Ishikawa (cell line): Measurements from ENCODE around the gene CLEC5A.

Experiments
- CEBPB ChIP-seq: IDR thresholded peaks from 2 replicates; pipeline ENCODE4 v1.6.1; 2012
- CREB1 ChIP-seq: IDR thresholded peaks from 2 replicates; pipeline ENCODE4 v1.6.1; 2012; ENCODE audit warnings: low read depth
- EGR1 ChIP-seq: IDR thresholded peaks from 2 replicates; pipeline ENCODE4 v1.6.1; 2012
- EP300 ChIP-seq: IDR thresholded peaks from 2 replicates; pipeline ENCODE4 v1.6.1; 2012; ENCODE audit warnings: borderline replicate concordance
- FOXM1 ChIP-seq: IDR thresholded peaks from 2 replicates; pipeline ENCODE4 v1.6.1; 2012; ENCODE audit warnings: low read depth, borderline replicate concordance
- RAD21 ChIP-seq: IDR thresholded peaks from 2 replicates; pipeline ENCODE4 v1.6.1; 2012; ENCODE audit warnings: low read depth
- TAF1 ChIP-seq: IDR thresholded peaks from 2 replicates; pipeline ENCODE4 v1.6.1; 2012; ENCODE audit warnings: low read depth, mild to moderate bottlenecking
- TCF12 ChIP-seq: IDR thresholded peaks from 2 replicates; pipeline ENCODE4 v1.6.1; 2012; ENCODE audit warnings: low read depth
- TEAD4 ChIP-seq: IDR thresholded peaks from 2 replicates; pipeline ENCODE4 v1.6.1; 2012
- YY1 ChIP-seq: IDR thresholded peaks from 2 replicates; pipeline ENCODE4 v1.6.1; 2012; ENCODE audit warnings: low read depth
- ZBTB7A ChIP-seq: IDR thresholded peaks from 2 replicates; pipeline ENCODE4 v1.6.1; 2012; ENCODE audit warnings: low read depth
- TF ChIP-seq, protein P1 (sequence below): IDR thresholded peaks from 2 replicates; pipeline ENCODE4 v1.6.1; 2012
- TF ChIP-seq, protein P2 (sequence below): IDR thresholded peaks from 2 replicates; pipeline ENCODE4 v1.6.1; 2012; ENCODE audit warnings: low read depth, mild to moderate bottlenecking
- TF ChIP-seq, protein P3 (sequence below): IDR thresholded peaks from 2 replicates; pipeline ENCODE4 v1.6.1; 2012

The CLEC5A gene

DNA sequence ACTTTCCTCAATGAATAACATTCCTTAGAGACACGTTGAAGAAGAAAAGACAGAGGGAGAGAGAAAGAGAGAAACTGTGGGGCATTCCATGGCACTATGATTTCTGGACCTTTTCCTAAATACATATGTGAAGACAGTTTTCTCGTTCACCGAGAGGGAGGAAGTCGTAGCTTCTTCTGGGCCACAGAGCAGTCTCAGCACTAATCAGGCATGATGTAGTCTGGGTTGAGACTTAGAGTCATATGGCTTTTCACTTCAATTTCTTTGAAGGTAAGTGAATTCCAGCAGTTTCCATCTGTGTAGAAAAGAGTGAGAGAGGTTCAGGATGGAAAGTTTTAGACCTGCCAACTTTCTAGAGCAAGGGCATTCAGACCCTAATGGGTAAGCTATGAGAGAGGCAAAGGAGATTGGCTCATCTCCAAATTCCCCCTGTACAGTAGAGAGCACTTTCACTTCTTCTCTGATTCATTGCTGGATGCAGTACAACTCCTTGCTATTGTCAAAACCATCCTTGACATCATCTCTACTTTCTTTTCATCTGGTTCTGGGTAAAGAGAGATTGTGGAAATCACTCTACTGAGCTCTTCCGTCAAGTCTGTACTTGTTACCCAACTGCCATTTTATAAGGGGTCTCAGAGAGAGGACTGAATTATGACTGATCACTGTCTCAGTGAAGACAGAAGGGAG is 62.1 kb downstream of the CLEC5A start:
- TF ChIP-seq EGR1 (no peak), TCF12 (no peak), RAD21 (no peak)
- TF ChIP-seq, protein P1, sequence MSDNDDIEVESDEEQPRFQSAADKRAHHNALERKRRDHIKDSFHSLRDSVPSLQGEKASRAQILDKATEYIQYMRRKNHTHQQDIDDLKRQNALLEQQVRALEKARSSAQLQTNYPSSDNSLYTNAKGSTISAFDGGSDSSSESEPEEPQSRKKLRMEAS, result no peak

DNA sequence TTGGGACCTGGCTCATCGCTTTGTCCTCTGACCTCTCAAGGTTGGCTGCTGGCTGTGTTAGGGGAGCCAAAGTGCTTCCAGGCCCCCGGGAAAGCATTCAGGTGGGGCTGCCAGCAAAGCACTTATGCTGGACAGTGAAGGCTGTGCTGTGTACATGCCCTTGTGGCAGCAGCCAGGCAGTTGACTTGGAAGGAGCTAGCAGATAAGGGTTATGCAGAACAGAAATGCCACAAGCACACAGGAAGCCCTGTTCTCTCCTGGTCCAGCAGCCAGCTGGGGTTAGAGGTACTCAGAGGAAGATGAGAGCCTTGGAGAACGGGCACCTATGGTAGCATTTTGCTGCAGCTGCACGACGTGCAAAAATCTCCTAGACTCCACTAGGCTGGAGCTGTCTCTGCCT is 65.8 kb downstream of the CLEC5A start:
- TF ChIP-seq TAF1 (no peak), CEBPB (no peak), TCF12 (no peak), EGR1 (no peak), CREB1 (no peak), EP300 (no peak), FOXM1 (no peak), YY1 (no peak), TEAD4 (no peak), RAD21 (no peak)
- TF ChIP-seq, protein P2, sequence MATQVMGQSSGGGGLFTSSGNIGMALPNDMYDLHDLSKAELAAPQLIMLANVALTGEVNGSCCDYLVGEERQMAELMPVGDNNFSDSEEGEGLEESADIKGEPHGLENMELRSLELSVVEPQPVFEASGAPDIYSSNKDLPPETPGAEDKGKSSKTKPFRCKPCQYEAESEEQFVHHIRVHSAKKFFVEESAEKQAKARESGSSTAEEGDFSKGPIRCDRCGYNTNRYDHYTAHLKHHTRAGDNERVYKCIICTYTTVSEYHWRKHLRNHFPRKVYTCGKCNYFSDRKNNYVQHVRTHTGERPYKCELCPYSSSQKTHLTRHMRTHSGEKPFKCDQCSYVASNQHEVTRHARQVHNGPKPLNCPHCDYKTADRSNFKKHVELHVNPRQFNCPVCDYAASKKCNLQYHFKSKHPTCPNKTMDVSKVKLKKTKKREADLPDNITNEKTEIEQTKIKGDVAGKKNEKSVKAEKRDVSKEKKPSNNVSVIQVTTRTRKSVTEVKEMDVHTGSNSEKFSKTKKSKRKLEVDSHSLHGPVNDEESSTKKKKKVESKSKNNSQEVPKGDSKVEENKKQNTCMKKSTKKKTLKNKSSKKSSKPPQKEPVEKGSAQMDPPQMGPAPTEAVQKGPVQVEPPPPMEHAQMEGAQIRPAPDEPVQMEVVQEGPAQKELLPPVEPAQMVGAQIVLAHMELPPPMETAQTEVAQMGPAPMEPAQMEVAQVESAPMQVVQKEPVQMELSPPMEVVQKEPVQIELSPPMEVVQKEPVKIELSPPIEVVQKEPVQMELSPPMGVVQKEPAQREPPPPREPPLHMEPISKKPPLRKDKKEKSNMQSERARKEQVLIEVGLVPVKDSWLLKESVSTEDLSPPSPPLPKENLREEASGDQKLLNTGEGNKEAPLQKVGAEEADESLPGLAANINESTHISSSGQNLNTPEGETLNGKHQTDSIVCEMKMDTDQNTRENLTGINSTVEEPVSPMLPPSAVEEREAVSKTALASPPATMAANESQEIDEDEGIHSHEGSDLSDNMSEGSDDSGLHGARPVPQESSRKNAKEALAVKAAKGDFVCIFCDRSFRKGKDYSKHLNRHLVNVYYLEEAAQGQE, result no peak
- TF ChIP-seq, protein P3, sequence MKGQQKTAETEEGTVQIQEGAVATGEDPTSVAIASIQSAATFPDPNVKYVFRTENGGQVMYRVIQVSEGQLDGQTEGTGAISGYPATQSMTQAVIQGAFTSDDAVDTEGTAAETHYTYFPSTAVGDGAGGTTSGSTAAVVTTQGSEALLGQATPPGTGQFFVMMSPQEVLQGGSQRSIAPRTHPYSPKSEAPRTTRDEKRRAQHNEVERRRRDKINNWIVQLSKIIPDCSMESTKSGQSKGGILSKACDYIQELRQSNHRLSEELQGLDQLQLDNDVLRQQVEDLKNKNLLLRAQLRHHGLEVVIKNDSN, result no peak

DNA sequence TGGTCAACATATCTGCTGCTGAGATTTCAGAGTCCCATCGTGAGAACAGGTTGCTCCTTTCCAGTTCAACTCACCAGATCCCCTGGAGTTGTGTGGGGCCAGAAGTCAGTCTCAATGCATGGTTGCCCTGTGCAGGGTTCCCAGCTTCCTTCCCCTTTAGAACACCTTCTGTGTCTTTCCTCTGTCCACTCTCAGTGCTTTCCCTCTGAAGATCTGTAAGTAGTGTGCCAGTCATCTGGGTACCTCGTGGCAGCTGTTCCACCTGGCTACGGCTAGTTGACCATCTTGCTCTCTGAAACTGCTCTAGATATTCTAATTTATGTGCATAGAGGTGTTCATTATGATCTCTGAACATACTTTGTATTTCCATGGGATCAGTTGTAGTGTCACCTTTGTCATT is 69.4 kb downstream of the CLEC5A start:
- TF ChIP-seq CEBPB (no peak), EP300 (no peak), EGR1 (no peak), CREB1 (no peak), TAF1 (no peak), RAD21 (no peak), ZBTB7A (no peak)
- TF ChIP-seq, protein P1, result no peak
- TF ChIP-seq, protein P3, result no peak
